IMR-90 (cell line): ENCODE measurements around the gene TPR. TPM values are rescaled to one million over a fixed set of nuclear protein-coding genes. Genes with fewer than 3 reads are reported as not detected.

Source experiments
- ATAC-seq: fragments of 200-7000 bp; cut with Tn5 transposase; 2 replicates; pipeline ENCODE4 v1.9.1; 2020; ENCODE audit warnings: low read depth, mild to moderate bottlenecking, moderate library complexity
- Bru-seq: library from RNA; stranded (reverse); fragments of 400-500 nt; gene quantifications from one replicate; lab custom pipeline; 2021; lab: Mats Ljungman, UMichigan
- BruChase-seq, 2 experiments: library from RNA; stranded (reverse); fragments of 400-500 nt; gene quantifications; one replicate each; lab custom pipeline; 2021; lab: Mats Ljungman, UMichigan
- BruUV-seq: library from RNA; stranded (reverse); fragments of 400-500 nt; replicated peaks from 2 replicates; lab custom pipeline; 2021; lab: Mats Ljungman, UMichigan
- CTCF ChIA-PET: fragments of 300-600 bp; formaldehyde crosslinking; extraction: SDS; loops from one replicate; lab custom pipeline; 2021; ENCODE audit warnings: antibody characterized with exemption; lab: Yijun Ruan, JAX
- POLR2A ChIA-PET: fragments of 300-600 bp; sonication (Branson Sonifier 250); formaldehyde crosslinking; loops from one replicate; lab custom pipeline; 2022; ENCODE audit warnings: antibody characterized with exemption; ENCODE audit not compliant: unreplicated experiment; lab: Charles Lee
- DNase-seq: peaks from one replicate; pipeline ENCODE4 v3.0.0; 2013
- H2AFZ ChIP-seq: replicated peaks from 2 replicates; pipeline ENCODE3; 2013; ENCODE audit warnings: low read length, mild to moderate bottlenecking; ENCODE audit not compliant: poor library complexity
- H2AK5ac ChIP-seq: 2 replicates; pipeline ENCODE4 v1.6.1; 2013; ENCODE audit warnings: low read depth, low read length, inconsistent platforms
- H2AK9ac ChIP-seq: replicated peaks from 2 replicates; pipeline ENCODE3; 2013; ENCODE audit warnings: mild to moderate bottlenecking, low read depth, low read length, moderate library complexity; ENCODE audit not compliant: poor library complexity
- H2BK120ac ChIP-seq: 2 replicates; pipeline ENCODE4 v1.6.1; 2013; ENCODE audit warnings: low read depth, low read length, inconsistent platforms
- H2BK15ac ChIP-seq: 3 replicates; pipeline ENCODE4 v1.6.1; 2013; ENCODE audit warnings: low read depth, low read length, inconsistent platforms
- H2BK20ac ChIP-seq: 2 replicates; pipeline ENCODE4 v1.6.1; 2013; ENCODE audit warnings: low read depth, mild to moderate bottlenecking, inconsistent platforms, low read length, moderate library complexity
- H2BK5ac ChIP-seq: 2 replicates; pipeline ENCODE4 v1.6.1; 2013; ENCODE audit warnings: mild to moderate bottlenecking, low read depth, low read length, inconsistent platforms; ENCODE audit not compliant: poor library complexity, severe bottlenecking
- H3K14ac ChIP-seq: replicated peaks from 2 replicates; pipeline ENCODE4 v1.6.1; 2013; ENCODE audit warnings: low read depth, low read length, inconsistent platforms
- H3K18ac ChIP-seq: 2 replicates; pipeline ENCODE4 v1.6.1; 2013; ENCODE audit warnings: low read depth, low read length, control low read depth
- H3K23ac ChIP-seq: 2 replicates; pipeline ENCODE4 v1.6.1; 2013; ENCODE audit warnings: low read depth, low read length, inconsistent platforms
- H3K27ac ChIP-seq: 2 replicates; pipeline ENCODE4 v1.5.1; 2013; ENCODE audit warnings: mild to moderate bottlenecking, control low read depth, low read length; ENCODE audit not compliant: insufficient read depth
- H3K27me3 ChIP-seq: 2 replicates; pipeline ENCODE4 v1.6.1; 2013; ENCODE audit warnings: low read length; ENCODE audit not compliant: control insufficient read depth, insufficient read depth
- H3K36me3 ChIP-seq: 2 replicates; pipeline ENCODE4 v1.6.1; 2013; ENCODE audit warnings: low read length, mixed read lengths; ENCODE audit not compliant: control insufficient read depth, insufficient read depth
- H3K4ac ChIP-seq: 2 replicates; pipeline ENCODE4 v1.6.1; 2013; ENCODE audit warnings: low read depth, low read length, inconsistent platforms
- H3K4me1 ChIP-seq: 2 replicates; pipeline ENCODE4 v1.6.1; 2013; ENCODE audit warnings: low read length, mixed read lengths; ENCODE audit not compliant: control insufficient read depth, insufficient read depth
- H3K4me2 ChIP-seq: 2 replicates; pipeline ENCODE4 v1.6.1; 2013; ENCODE audit warnings: low read depth, mild to moderate bottlenecking, control low read depth, low read length, moderate library complexity
- H3K4me3 ChIP-seq: 2 replicates; pipeline ENCODE4 v1.5.1; 2013; ENCODE audit warnings: low read depth, mild to moderate bottlenecking, control low read depth, low read length, moderate library complexity; ENCODE audit not compliant: insufficient read depth
- H3K56ac ChIP-seq: 2 replicates; pipeline ENCODE4 v1.6.1; 2013; ENCODE audit warnings: low read length, inconsistent platforms; ENCODE audit not compliant: insufficient read depth; ENCODE audit errors: extremely low read depth
- H3K79me1 ChIP-seq, 2 experiments: 2 replicates each; pipeline ENCODE4 v1.6.1; 2013; ENCODE audit warnings: low read length in 2 of 2, inconsistent platforms in 1 of 2, low read depth in 1 of 2
- H3K9ac ChIP-seq: 2 replicates; pipeline ENCODE4 v1.6.1; 2013; ENCODE audit warnings: low read depth, low read length, control low read depth
- H3K9me1 ChIP-seq: 2 replicates; pipeline ENCODE4 v1.6.1; 2013; ENCODE audit warnings: low read length, inconsistent platforms; ENCODE audit not compliant: insufficient read depth
- H3K9me3 ChIP-seq: 2 replicates; pipeline ENCODE4 v1.6.1; 2013; ENCODE audit warnings: low read length; ENCODE audit not compliant: control insufficient read depth, insufficient read depth
- H4K20me1 ChIP-seq: 2 replicates; pipeline ENCODE4 v1.6.1; 2013; ENCODE audit warnings: low read length, inconsistent platforms; ENCODE audit not compliant: insufficient read depth
- H4K5ac ChIP-seq: 2 replicates; pipeline ENCODE4 v1.6.1; 2013; ENCODE audit warnings: mild to moderate bottlenecking, low read depth, low read length, control low read depth
- H4K8ac ChIP-seq, 2 experiments: 2 replicates each; pipeline ENCODE4 v1.6.1; 2013; ENCODE audit warnings: low read depth in 2 of 2, low read length in 2 of 2, control low read depth in 1 of 2, inconsistent platforms in 1 of 2
- H4K91ac ChIP-seq: 2 replicates; pipeline ENCODE4 v1.6.1; 2013; ENCODE audit warnings: low read depth, low read length, inconsistent platforms; ENCODE audit not compliant: insufficient read depth
- CEBPB ChIP-seq: IDR thresholded peaks from 2 replicates; pipeline ENCODE4 v1.6.1; 2012; ENCODE audit warnings: low read depth, low read length, improper control_type of control experiment
- MAZ ChIP-seq: IDR thresholded peaks from 2 replicates; pipeline ENCODE4 v1.6.1; 2012; ENCODE audit warnings: low read depth, mild to moderate bottlenecking, low read length, improper control_type of control experiment, moderate library complexity, borderline replicate concordance
- MXI1 ChIP-seq: IDR thresholded peaks from 2 replicates; pipeline ENCODE4 v1.6.1; 2012; ENCODE audit warnings: low read depth, mild to moderate bottlenecking, low read length, moderate library complexity, borderline replicate concordance
- NFE2L2 ChIP-seq: fragments of 150-350 bp; IDR thresholded peaks from 2 replicates; pipeline ENCODE4 v1.6.1; 2016; ENCODE audit warnings: low read depth, mild to moderate bottlenecking, low read length
- POLR2A ChIP-seq: IDR thresholded peaks from 2 replicates; pipeline ENCODE4 v1.6.1; 2012; ENCODE audit warnings: mild to moderate bottlenecking, low read depth, low read length
- RAD21 ChIP-seq: IDR thresholded peaks from 2 replicates; pipeline ENCODE4 v1.6.1; 2012; ENCODE audit warnings: low read length, improper control_type of control experiment
- RCOR1 ChIP-seq: IDR thresholded peaks from 2 replicates; pipeline ENCODE4 v1.6.1; 2012; ENCODE audit warnings: mild to moderate bottlenecking, low read length, improper control_type of control experiment; ENCODE audit not compliant: insufficient replicate concordance
- SMC3 ChIP-seq: fragments of 150-350 bp; IDR thresholded peaks from 2 replicates; pipeline ENCODE4 v1.6.1; 2016; ENCODE audit warnings: low read depth, mild to moderate bottlenecking, antibody characterized with exemption, low read length, moderate library complexity
- WGBS, 2 experiments: methylation state at CpG; one replicate each; pipeline versions ENCODE4 v1.1.5 to v1.1.7; 2013; ENCODE audit warnings: missing lambda C conversion rate in 2 of 2; ENCODE audit not compliant: insufficient read length in 1 of 2; ENCODE audit errors: extremely low coverage in 2 of 2; 5-methylcytosine and 5-hydroxymethylcytosine counted together
- dilution Hi-C: fragments of 300-500 bp; cut with HindIII; formaldehyde crosslinking; loops from one replicate; pipeline ENCODE4 v1.14.3; 2018; ENCODE audit warnings: low sequenced_read_pairs; ENCODE audit not compliant: unreplicated experiment
- in situ Hi-C: fragments of 300-500 bp; cut with MboI; formaldehyde crosslinking; loops from 3 replicates; pipeline ENCODE4 v1.14.3; 2019; ENCODE audit warnings: low sequenced_read_pairs, inconsistent platforms, mixed read lengths
- intact Hi-C: fragments of 100-400 bp; cut with micrococcal nuclease; formaldehyde crosslinking; loops from 2 replicates; pipeline ENCODE4 v1.10.0; 2022
- long read RNA-seq: library from polyadenylated mRNA; unstranded; transcript quantifications from one replicate; pipeline ENCODE4 v2.0.0, GENCODE V29; 2021; ENCODE audit not compliant: unreplicated experiment
- polyA plus RNA-seq, 3 experiments: library from polyadenylated mRNA; depleted of rRNA; stranded (reverse); fragments of >200 nt; gene quantifications; 2 replicates each; pipeline ENCODE4 v1.2.3, GENCODE V29; 2012; ENCODE audit warnings: low replicate concordance in 1 of 3
- total RNA-seq: library from RNA; depleted of rRNA; stranded (reverse); fragments of >200 nt; gene quantifications from 2 replicates; pipeline ENCODE4 v1.2.3, GENCODE V29; 2012; rRNA removed
- TF ChIP-seq, protein P1 (sequence below): conservative IDR thresholded peaks from 2 replicates; pipeline ENCODE4 v1.5.1; 2012; ENCODE audit warnings: mild to moderate bottlenecking, low read depth, low read length, improper control_type of control experiment
- TF ChIP-seq, protein P2 (sequence below): fragments of 150-350 bp; IDR thresholded peaks from 2 replicates; pipeline ENCODE4 v1.6.1; 2017; ENCODE audit warnings: mild to moderate bottlenecking, antibody characterized with exemption, low read length, low read depth

The TPR gene
- total RNA-seq, result 60.4 and 63.6 TPM in 2 replicates
- polyA plus RNA-seq (2012; rRNA removed), result 34.6 and 38.2 TPM in 2 replicates
- 13.2 and 15.8 TPM in 2 replicates for polyA plus RNA-seq (2012; cell fraction: cytosol; rRNA removed)
- polyA plus RNA-seq (2012; cell fraction: nucleus; rRNA removed; ENCODE audit: low replicate concordance), result 25.3 and 59.3 TPM in 2 replicates
- Bru-seq, nascent RNA, result percentile 81 among the genes with signal in this experiment
- BruChase-seq, experiment 1, labeled RNA remaining after a 6-hour chase, result percentile 88 among the genes with signal in this experiment
- BruChase-seq, experiment 2, labeled RNA remaining after a 2-hour chase, result percentile 83 among the genes with signal in this experiment
- long read RNA-seq, partial matches to known transcripts, result 91 of 108 reads
- long read RNA-seq, other reads (novel, unspliced or antisense), result 17 of 108 reads

DNA sequence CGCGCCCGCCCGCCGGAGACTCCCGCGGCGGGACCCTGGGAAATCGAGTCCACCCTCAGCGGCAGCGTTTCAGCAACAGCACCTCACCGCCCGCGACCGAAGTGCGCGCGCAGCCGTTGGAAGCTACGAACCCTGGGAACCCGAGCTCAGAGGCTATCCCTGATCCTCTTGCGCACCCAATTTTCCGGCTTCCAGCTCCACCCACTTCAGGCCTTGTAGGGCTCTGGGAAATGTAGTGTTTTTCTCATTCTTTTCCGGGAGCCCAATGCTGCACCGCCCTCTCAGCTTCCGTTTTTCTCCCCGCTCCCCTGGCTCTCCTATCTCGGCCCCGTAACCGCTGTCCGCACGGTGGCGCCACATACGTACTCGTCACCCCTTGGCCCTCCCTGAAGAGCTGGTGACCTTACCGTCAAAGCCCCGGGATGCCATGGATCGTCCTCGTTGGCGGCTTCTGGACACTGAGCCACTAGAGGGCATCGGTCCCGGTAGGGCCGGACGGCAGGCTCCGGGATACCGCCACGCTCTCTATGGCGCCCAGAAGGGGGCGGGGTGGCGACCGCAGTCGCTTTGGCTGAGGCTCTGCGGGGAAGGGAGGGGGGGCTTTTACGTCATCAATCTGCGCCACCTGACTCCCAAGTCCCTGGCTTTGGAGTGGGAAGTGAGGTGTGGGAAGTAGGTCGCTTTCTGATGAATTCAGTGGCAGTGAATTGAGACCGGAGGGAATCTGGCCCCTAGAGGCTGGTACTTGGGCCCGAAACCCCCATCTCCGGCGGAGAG, at the start of gene TPR, which contains the start of gene ODR4:
Gene TPR, minus strand, starts transcription at position 102 of the 777 bp plus-strand sequence. CDS start 225 bp downstream, outside the sequence.
Gene ODR4, plus strand, starts transcription at position 687 of the 777 bp plus-strand sequence. CDS start 3,948 bp downstream, outside the sequence.
- H4K8ac ChIP-seq, result peak within 1 kb of the TSS; percentile 90 to 99
- no peaks in the 10 kb centered on the region; the same call in 1 of the 2 replicates for H4K20me1 ChIP-seq
- peak within 1 kb of the TSS; percentile 71; the same call in 1 of the 2 replicates for H2BK20ac ChIP-seq
- H3K9me3 ChIP-seq, result no peaks in the 10 kb centered on the region
- H3K9me1 ChIP-seq, result no peaks in the 10 kb centered on the region; the same call in 1 of the 2 replicates
- TF ChIP-seq SMC3 (peak; percentile 39; the same call in 1 of the 2 replicates), MXI1 (peak; percentile 9; the same call in 1 of the 2 replicates), POLR2A (peak; percentile 91), RAD21 (peak; percentile 38), MAZ (peak; percentile 92), RCOR1 (no peak), CEBPB (peak; percentile 14; the same call in 1 of the 2 replicates), NFE2L2 (no peak)
- TF ChIP-seq, protein P1, sequence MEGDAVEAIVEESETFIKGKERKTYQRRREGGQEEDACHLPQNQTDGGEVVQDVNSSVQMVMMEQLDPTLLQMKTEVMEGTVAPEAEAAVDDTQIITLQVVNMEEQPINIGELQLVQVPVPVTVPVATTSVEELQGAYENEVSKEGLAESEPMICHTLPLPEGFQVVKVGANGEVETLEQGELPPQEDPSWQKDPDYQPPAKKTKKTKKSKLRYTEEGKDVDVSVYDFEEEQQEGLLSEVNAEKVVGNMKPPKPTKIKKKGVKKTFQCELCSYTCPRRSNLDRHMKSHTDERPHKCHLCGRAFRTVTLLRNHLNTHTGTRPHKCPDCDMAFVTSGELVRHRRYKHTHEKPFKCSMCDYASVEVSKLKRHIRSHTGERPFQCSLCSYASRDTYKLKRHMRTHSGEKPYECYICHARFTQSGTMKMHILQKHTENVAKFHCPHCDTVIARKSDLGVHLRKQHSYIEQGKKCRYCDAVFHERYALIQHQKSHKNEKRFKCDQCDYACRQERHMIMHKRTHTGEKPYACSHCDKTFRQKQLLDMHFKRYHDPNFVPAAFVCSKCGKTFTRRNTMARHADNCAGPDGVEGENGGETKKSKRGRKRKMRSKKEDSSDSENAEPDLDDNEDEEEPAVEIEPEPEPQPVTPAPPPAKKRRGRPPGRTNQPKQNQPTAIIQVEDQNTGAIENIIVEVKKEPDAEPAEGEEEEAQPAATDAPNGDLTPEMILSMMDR, result peak; percentile 92
- TF ChIP-seq, protein P2, sequence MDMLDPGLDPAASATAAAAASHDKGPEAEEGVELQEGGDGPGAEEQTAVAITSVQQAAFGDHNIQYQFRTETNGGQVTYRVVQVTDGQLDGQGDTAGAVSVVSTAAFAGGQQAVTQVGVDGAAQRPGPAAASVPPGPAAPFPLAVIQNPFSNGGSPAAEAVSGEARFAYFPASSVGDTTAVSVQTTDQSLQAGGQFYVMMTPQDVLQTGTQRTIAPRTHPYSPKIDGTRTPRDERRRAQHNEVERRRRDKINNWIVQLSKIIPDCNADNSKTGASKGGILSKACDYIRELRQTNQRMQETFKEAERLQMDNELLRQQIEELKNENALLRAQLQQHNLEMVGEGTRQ, result peak; percentile 65
- peak within 1 kb of the TSS; percentile 90 for H3K14ac ChIP-seq
- ChIA-PET POLR2A (interaction anchor here (0.5 to 0.6 kb wide), 3 partner anchors 16 to 557 kb away, joined by 3 to 5 read pairs (median 3); no protein-coding TSS in a partner anchor), CTCF (interaction anchor here (0.6 to 1.6 kb wide), 16 partner anchors 10 to 611 kb away, joined by 3 to 13 read pairs (median 4); no protein-coding TSS in a partner anchor)
- BruUV-seq, result no TSS peak
- ATAC-seq, result peak; percentile 92
- H4K91ac ChIP-seq, result peak within 1 kb of the TSS; percentile 97
- peaks cover 2% of the 10 kb centered on the region; the same call in 1 of the 2 replicates for H3K4me1 ChIP-seq
- H3K4me3 ChIP-seq, result peak within 1 kb of the TSS; percentile 62
- H3K27ac ChIP-seq, result peak within 1 kb of the TSS; percentile 92
- peak within 1 kb of the TSS; percentile 88 for H3K56ac ChIP-seq
- H3K4me2 ChIP-seq, result peak within 1 kb of the TSS; percentile 96
- H3K36me3 ChIP-seq, result peaks cover 3% of the 10 kb centered on the region; the same call in 1 of the 2 replicates
- peak within 1 kb of the TSS; percentile 93 for H3K9ac ChIP-seq
- peak; percentile 100 for DNase-seq
- peak within 1 kb of the TSS; percentile 96 for H2BK5ac ChIP-seq
- H2AK9ac ChIP-seq, result peak within 1 kb of the TSS; percentile 88
- peak within 1 kb of the TSS; percentile 58 for H2AK5ac ChIP-seq
- WGBS, 2 experiments, result 0% methylated on average over 33 of the region's 60 CpGs; no CpG with 5 or more reads in 1 of the 2 experiments
- H4K5ac ChIP-seq, result peak within 1 kb of the TSS; percentile 72
- H2AFZ ChIP-seq, result peak within 1 kb of the TSS; percentile 94
- peak within 1 kb of the TSS; percentile 84 for H3K23ac ChIP-seq
- dilution Hi-C loops, result no loop called here
- H2BK120ac ChIP-seq, result peak within 1 kb of the TSS; percentile 90
- in situ Hi-C loops, result no loop called here
- peak within 1 kb of the TSS; percentile 77 for H3K18ac ChIP-seq
- peaks cover 3 to 20% of the 10 kb centered on the region in 2 experiments; a peak in 2 of 4 replicates for H3K79me1 ChIP-seq
- peak within 1 kb of the TSS; percentile 84; the same call in 1 of the 3 replicates for H2BK15ac ChIP-seq
- intact Hi-C loops, result loop anchor here (1.0 kb wide), 2 partner anchors 307 to 611 kb away; no protein-coding TSS in a partner anchor
- H3K27me3 ChIP-seq, result no peaks in the 10 kb centered on the region
- H3K4ac ChIP-seq, result peak within 1 kb of the TSS; percentile 96
